Measurements from ENCODE around the gene POLN.

Gene POLN

GRCh38 chr4:2085496-2085901 lies 156.4 kb downstream of the POLN start:
- Histone ChIP-seq H3K27me3 (ENCODE audit: control insufficient read depth in 1 of 2, insufficient read depth in 2 of 2, low read length in 2 of 2) (no peaks in the 10 kb centered on the region), H3K9ac (ENCODE audit: low read length in 2 of 2) (no peak overlapping the region), H3K27ac (ENCODE audit: low read length) (no peak overlapping the region), H3K36me3 (ENCODE audit: control insufficient read depth in 2 of 2, insufficient read depth in 2 of 2, low read length in 2 of 2) (no peaks in the 10 kb centered on the region), H3K4me1 (ENCODE audit: control insufficient read depth, insufficient read depth, low read length) (no peaks in the 10 kb centered on the region), H3K9me3 (ENCODE audit: control insufficient read depth in 2 of 2, low read length in 2 of 2) (no peaks in the 10 kb centered on the region), H3K4me3 (ENCODE audit: low read length in 2 of 2) (no peak overlapping the region)

- Histone ChIP-seq H3K27me3 (ENCODE audit: control insufficient read depth in 1 of 2, insufficient read depth in 2 of 2, low read length in 2 of 2) (no peaks in the 10 kb centered on the region), H3K4me3 (ENCODE audit: low read length in 2 of 2) (no peak overlapping the region), H3K9me3 (ENCODE audit: control insufficient read depth in 2 of 2, low read length in 2 of 2) (no peaks in the 10 kb centered on the region), H3K27ac (ENCODE audit: low read length) (no peak overlapping the region), H3K4me1 (ENCODE audit: control insufficient read depth, insufficient read depth, low read length) (no peaks in the 10 kb centered on the region), H3K36me3 (ENCODE audit: control insufficient read depth in 2 of 2, insufficient read depth in 2 of 2, low read length in 2 of 2) (no peaks in the 10 kb centered on the region), H3K9ac (ENCODE audit: low read length in 2 of 2) (no peak overlapping the region)
Observed at GRCh38 chr4:2084316-2084715, 157.6 kb downstream of the POLN start.

GRCh38 chr4:2083826-2084160 lies 158.1 kb downstream of the POLN start:
- Histone ChIP-seq H3K9ac (ENCODE audit: low read length in 2 of 2) (no peak overlapping the region), H3K27me3 (ENCODE audit: control insufficient read depth in 1 of 2, insufficient read depth in 2 of 2, low read length in 2 of 2) (no peaks in the 10 kb centered on the region), H3K4me3 (ENCODE audit: low read length in 2 of 2) (no peak overlapping the region), H3K4me1 (ENCODE audit: control insufficient read depth, insufficient read depth, low read length) (no peaks in the 10 kb centered on the region), H3K27ac (ENCODE audit: low read length) (no peak overlapping the region), H3K9me3 (ENCODE audit: control insufficient read depth in 2 of 2, low read length in 2 of 2) (no peaks in the 10 kb centered on the region), H3K36me3 (ENCODE audit: control insufficient read depth in 2 of 2, insufficient read depth in 2 of 2, low read length in 2 of 2) (no peaks in the 10 kb centered on the region)

DNA sequence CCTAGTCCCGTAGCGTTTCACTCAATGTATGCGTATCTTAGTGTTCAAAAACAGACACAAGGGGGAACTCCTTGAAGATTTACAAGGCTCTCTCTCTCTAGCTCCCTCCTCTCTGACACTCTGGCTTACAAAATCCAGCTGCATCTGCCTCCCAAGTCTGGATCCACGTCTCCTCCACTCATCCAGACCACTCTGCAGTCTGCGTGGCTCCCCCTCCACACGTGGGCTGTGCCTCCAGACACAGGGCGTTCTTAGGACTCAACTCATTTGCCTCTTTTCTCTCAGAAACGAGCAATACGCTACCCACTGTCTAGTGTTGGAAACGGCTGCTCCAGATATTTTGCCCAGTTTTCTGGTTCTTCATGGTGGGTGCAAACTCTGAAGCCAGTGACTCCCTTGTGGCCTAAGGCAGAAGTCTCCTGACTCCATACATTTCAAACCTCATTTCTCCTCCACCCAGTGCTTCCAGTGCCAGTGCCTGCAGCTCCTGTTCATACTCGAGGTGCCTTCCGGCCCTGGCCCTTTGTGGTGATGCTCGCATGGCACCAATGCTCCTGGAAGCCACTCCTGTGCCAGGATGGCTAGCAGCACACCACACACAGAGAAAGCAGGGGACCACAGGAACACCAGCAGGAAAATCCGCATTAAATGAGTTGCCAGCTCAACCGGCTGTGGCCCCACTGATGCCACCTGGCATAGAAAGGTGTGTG lies 158.7 kb downstream of the POLN start:
- no peaks in the 10 kb centered on the region for H3K9me3 ChIP-seq (ENCODE audit: control insufficient read depth in 2 of 2, low read length in 2 of 2)
- no peaks in the 10 kb centered on the region for H3K36me3 ChIP-seq (ENCODE audit: control insufficient read depth in 2 of 2, insufficient read depth in 2 of 2, low read length in 2 of 2)
- no peaks in the 10 kb centered on the region for H3K27me3 ChIP-seq (ENCODE audit: control insufficient read depth in 1 of 2, insufficient read depth in 2 of 2, low read length in 2 of 2)
- no peak overlapping the region for H3K27ac ChIP-seq (ENCODE audit: low read length)
- no peaks in the 10 kb centered on the region for H3K4me1 ChIP-seq (ENCODE audit: control insufficient read depth, insufficient read depth, low read length)
- no peak overlapping the region for H3K4me3 ChIP-seq (ENCODE audit: low read length in 2 of 2)
- no peak overlapping the region for H3K9ac ChIP-seq (ENCODE audit: low read length in 2 of 2)

DNA sequence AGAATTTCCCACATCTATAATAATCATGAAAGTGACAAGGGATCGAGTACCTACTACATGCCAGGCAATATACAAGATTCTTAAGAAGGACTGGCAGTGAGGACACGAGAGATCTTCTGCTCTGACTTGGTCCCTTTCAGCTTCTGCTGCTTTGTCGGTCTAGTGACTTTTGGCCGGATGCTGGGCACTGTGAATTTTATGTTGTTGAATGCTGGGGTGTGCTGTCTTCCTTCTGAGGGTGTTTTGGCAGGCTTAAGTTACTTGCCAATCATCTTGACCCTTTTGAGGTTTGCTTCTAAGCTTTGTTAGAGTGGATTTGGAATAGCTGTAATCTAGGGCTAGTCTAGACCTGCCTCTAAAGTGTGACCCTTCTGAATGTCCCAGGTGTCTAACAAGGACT lies 159.3 kb downstream of the POLN start:
- no peak overlapping the region for H3K27ac ChIP-seq (ENCODE audit: low read length)
- no peak overlapping the region for H3K9ac ChIP-seq (ENCODE audit: low read length in 2 of 2)
- no peaks in the 10 kb centered on the region for H3K36me3 ChIP-seq (ENCODE audit: control insufficient read depth in 2 of 2, insufficient read depth in 2 of 2, low read length in 2 of 2)
- no peaks in the 10 kb centered on the region for H3K4me1 ChIP-seq (ENCODE audit: control insufficient read depth, insufficient read depth, low read length)
- no peaks in the 10 kb centered on the region for H3K27me3 ChIP-seq (ENCODE audit: control insufficient read depth in 1 of 2, insufficient read depth in 2 of 2, low read length in 2 of 2)
- H3K4me3 ChIP-seq (ENCODE audit: low read length in 2 of 2) = no peak overlapping the region
- no peaks in the 10 kb centered on the region for H3K9me3 ChIP-seq (ENCODE audit: control insufficient read depth in 2 of 2, low read length in 2 of 2)

GRCh38 chr4:2082118-2082517 lies 159.8 kb downstream of the POLN start:
- Histone ChIP-seq H3K27ac (ENCODE audit: low read length) (no peak overlapping the region), H3K4me3 (ENCODE audit: low read length in 2 of 2) (no peak overlapping the region), H3K9me3 (ENCODE audit: control insufficient read depth in 2 of 2, low read length in 2 of 2) (no peaks in the 10 kb centered on the region), H3K9ac (ENCODE audit: low read length in 2 of 2) (no peak overlapping the region), H3K4me1 (ENCODE audit: control insufficient read depth, insufficient read depth, low read length) (no peaks in the 10 kb centered on the region), H3K27me3 (ENCODE audit: control insufficient read depth in 1 of 2, insufficient read depth in 2 of 2, low read length in 2 of 2) (no peaks in the 10 kb centered on the region), H3K36me3 (ENCODE audit: control insufficient read depth in 2 of 2, insufficient read depth in 2 of 2, low read length in 2 of 2) (no peaks in the 10 kb centered on the region)

DNA sequence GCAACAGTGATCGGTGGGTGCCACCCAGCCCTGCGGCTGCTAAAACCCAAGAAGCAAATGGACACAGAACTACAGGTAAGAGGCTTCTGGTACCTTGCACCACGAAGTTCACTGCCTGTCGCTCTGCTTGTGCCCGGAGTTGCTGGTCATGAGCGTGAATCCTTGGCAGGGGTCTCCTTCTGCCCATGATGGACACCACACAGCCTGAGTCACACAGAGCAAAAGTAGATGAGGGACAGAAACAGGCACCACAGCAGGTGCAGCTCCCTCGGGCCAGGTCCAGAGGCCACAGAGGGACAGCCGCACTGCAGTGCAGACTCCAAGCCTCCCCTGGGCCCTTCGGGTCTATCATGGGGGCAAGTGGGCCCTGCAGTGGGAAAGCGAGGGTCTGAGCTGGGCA lies 160.4 kb downstream of the POLN start:
- Histone ChIP-seq H3K27me3 (ENCODE audit: control insufficient read depth in 1 of 2, insufficient read depth in 2 of 2, low read length in 2 of 2) (no peaks in the 10 kb centered on the region), H3K36me3 (ENCODE audit: control insufficient read depth in 2 of 2, insufficient read depth in 2 of 2, low read length in 2 of 2) (no peaks in the 10 kb centered on the region), H3K9ac (ENCODE audit: low read length in 2 of 2) (no peak overlapping the region), H3K4me3 (ENCODE audit: low read length in 2 of 2) (no peak overlapping the region), H3K27ac (ENCODE audit: low read length) (no peak overlapping the region), H3K9me3 (ENCODE audit: control insufficient read depth in 2 of 2, low read length in 2 of 2) (no peaks in the 10 kb centered on the region), H3K4me1 (ENCODE audit: control insufficient read depth, insufficient read depth, low read length) (no peaks in the 10 kb centered on the region)

DNA sequence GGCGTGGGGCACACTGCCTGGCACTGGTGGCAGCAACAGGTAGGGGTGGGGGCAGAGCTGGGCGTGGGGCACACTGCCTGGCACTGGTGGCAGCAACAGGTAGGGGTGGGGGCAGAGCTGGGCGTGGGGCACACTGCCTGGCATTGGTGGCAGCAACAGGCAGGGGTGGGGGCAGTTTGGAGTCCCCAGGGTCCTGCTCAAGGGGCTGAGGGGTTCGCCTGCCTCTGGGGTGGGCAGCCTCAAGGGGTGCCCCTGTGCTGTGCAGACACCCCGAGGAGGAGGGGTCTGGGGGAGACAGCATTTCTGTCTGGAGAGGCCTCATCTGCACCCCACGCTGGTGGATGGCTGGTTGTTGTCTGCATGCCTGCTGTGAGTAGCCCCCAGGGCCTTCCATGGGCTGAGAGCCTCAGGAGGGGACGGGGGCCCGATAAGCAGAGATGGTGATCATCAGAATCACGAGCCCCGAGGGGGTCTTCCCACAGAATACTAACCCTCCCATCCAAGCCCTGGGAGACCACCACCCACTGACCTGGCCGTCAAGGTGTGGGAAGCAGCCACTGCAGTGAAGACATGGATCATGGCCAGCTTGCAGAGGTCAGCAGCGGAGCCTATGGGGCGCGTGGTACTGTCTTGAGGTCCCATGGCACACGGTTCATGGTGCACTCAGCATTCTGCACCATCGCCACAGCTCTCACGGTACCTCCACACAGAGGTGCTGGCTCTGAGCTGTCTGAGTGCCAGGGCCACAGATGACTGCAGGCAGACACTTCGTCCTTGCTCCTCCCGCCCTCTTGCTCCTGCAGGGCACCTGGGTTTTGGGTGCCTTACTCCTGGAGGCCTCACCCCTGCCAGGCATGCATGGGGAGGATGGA lies 161.3 kb downstream of the POLN start:
- no peaks in the 10 kb centered on the region for H3K36me3 ChIP-seq (ENCODE audit: control insufficient read depth in 2 of 2, insufficient read depth in 2 of 2, low read length in 2 of 2)
- no peak overlapping the region for H3K9ac ChIP-seq (ENCODE audit: low read length in 2 of 2)
- H3K9me3 ChIP-seq (ENCODE audit: control insufficient read depth in 2 of 2, low read length in 2 of 2) = no peaks in the 10 kb centered on the region
- H3K27me3 ChIP-seq (ENCODE audit: control insufficient read depth in 1 of 2, insufficient read depth in 2 of 2, low read length in 2 of 2) = no peaks in the 10 kb centered on the region
- H3K4me3 ChIP-seq (ENCODE audit: low read length in 2 of 2) = no peak overlapping the region
- no peak overlapping the region for H3K27ac ChIP-seq (ENCODE audit: low read length)
- no peaks in the 10 kb centered on the region for H3K4me1 ChIP-seq (ENCODE audit: control insufficient read depth, insufficient read depth, low read length)

- H3K4me1 ChIP-seq (ENCODE audit: control insufficient read depth, insufficient read depth, low read length) = no peaks in the 10 kb centered on the region
- H3K9ac ChIP-seq (ENCODE audit: low read length in 2 of 2) = no peak overlapping the region
- H3K27me3 ChIP-seq (ENCODE audit: control insufficient read depth in 1 of 2, insufficient read depth in 2 of 2, low read length in 2 of 2) = no peaks in the 10 kb centered on the region
- no peaks in the 10 kb centered on the region for H3K9me3 ChIP-seq (ENCODE audit: control insufficient read depth in 2 of 2, low read length in 2 of 2)
- H3K4me3 ChIP-seq (ENCODE audit: low read length in 2 of 2) = no peak overlapping the region
- H3K36me3 ChIP-seq (ENCODE audit: control insufficient read depth in 2 of 2, insufficient read depth in 2 of 2, low read length in 2 of 2) = no peaks in the 10 kb centered on the region
- H3K27ac ChIP-seq (ENCODE audit: low read length) = no peak overlapping the region
Observed at GRCh38 chr4:2079926-2080325, 162.0 kb downstream of the POLN start.

- H3K9me3 ChIP-seq (ENCODE audit: control insufficient read depth in 2 of 2, low read length in 2 of 2) = no peaks in the 10 kb centered on the region
- no peaks in the 10 kb centered on the region for H3K27me3 ChIP-seq (ENCODE audit: control insufficient read depth in 1 of 2, insufficient read depth in 2 of 2, low read length in 2 of 2)
- H3K4me1 ChIP-seq (ENCODE audit: control insufficient read depth, insufficient read depth, low read length) = no peaks in the 10 kb centered on the region
- H3K9ac ChIP-seq (ENCODE audit: low read length in 2 of 2) = no peak overlapping the region
- H3K36me3 ChIP-seq (ENCODE audit: control insufficient read depth in 2 of 2, insufficient read depth in 2 of 2, low read length in 2 of 2) = no peaks in the 10 kb centered on the region
- H3K27ac ChIP-seq (ENCODE audit: low read length) = no peak overlapping the region
- no peak overlapping the region for H3K4me3 ChIP-seq (ENCODE audit: low read length in 2 of 2)
Observed at GRCh38 chr4:2079006-2079405, 162.9 kb downstream of the POLN start.

- no peak overlapping the region for H3K9ac ChIP-seq (ENCODE audit: low read length in 2 of 2)
- no peaks in the 10 kb centered on the region for H3K4me1 ChIP-seq (ENCODE audit: control insufficient read depth, insufficient read depth, low read length)
- H3K4me3 ChIP-seq (ENCODE audit: low read length in 2 of 2) = no peak overlapping the region
- H3K27ac ChIP-seq (ENCODE audit: low read length) = no peak overlapping the region
- H3K36me3 ChIP-seq (ENCODE audit: control insufficient read depth in 2 of 2, insufficient read depth in 2 of 2, low read length in 2 of 2) = no peaks in the 10 kb centered on the region
- H3K9me3 ChIP-seq (ENCODE audit: control insufficient read depth in 2 of 2, low read length in 2 of 2) = no peaks in the 10 kb centered on the region
- H3K27me3 ChIP-seq (ENCODE audit: control insufficient read depth in 1 of 2, insufficient read depth in 2 of 2, low read length in 2 of 2) = no peaks in the 10 kb centered on the region
Observed at GRCh38 chr4:2078584-2078983, 163.3 kb downstream of the POLN start.
